Stimulated activated CD4-positive, alpha-beta T cell treated with anti-CD3 and anti-CD28 coated beads, Interleukin-2, amount 100 ng/mL, for 48 hours (primary cell): Measurements from ENCODE around the gene CRISPLD2.

Source experiments
- DNase-seq, 2 donors: peaks; one replicate each; pipeline ENCODE4 v3.0.0-alpha.2; 2020

Gene CRISPLD2

DNA sequence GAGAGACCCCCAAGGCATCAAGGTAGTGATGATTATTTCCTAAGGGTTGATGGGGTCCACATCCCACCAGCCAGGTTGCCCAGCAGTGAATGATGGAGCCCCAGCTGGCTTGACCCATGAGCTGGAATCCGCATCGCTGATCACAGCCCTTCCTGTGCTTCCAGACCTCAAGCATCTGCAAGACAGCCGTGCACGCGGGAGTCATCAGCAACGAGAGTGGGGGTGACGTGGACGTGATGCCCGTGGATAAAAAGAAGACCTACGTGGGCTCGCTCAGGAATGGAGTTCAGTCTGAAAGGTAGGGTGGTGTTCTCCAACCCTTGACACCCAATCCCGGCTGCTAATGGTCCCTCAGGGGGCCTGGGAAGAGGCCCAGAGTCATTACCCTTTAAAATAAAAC is 69.3 kb downstream of the CRISPLD2 start:
- no peak for DNase-seq

DNA sequence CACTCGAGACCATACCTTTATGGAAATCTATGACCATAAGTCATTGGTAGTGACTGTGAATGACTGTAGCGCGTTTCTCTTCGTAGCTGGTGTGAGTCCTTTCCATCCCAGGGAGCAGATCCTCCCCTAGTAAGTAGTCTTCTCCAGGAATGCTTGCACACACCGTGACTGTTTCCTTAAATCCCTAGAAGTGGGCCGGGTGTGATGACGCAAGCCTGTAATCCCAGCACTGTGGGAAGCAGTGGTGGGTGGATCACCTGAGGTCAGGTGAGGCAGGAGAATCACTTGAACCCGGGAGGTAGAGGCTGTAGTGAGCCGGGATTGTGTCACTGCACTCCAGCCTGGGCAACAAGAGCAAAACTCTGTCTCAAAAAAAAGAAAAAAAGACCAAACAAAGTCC is 70.6 kb downstream of the CRISPLD2 start:
- DNase-seq: no peak

DNA sequence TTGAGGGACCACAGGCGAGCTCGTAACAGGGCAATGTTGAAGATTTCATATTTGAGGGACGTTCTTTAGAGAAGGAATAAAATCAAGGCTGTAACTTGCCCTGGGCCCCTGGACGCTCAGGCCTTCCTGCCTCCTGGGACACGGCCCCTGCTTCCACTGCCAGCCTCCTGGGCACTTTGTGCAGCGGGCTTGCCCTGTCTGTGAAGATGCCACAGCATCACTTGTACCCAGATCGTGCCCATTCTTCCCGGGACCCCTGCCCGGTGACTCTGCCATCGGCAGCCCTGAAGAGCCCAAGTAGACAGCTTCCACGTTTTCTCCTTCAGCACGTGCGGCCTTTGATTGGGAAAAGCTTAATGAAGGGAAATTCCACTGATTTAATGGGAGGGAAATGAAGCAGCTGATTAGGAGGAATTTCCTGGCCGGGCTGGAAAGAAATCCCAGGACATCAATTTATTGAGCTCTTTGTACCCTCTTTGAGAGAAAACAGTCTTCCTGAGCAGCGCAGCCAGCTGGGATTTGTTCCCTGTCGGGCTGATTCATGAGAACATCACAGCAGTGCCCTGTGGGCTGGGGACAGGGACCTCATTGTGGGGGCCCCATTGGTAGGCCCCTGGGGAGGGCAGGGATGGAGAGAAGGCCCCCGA is 71.5 kb downstream of the CRISPLD2 start:
- DNase-seq: no peak

DNA sequence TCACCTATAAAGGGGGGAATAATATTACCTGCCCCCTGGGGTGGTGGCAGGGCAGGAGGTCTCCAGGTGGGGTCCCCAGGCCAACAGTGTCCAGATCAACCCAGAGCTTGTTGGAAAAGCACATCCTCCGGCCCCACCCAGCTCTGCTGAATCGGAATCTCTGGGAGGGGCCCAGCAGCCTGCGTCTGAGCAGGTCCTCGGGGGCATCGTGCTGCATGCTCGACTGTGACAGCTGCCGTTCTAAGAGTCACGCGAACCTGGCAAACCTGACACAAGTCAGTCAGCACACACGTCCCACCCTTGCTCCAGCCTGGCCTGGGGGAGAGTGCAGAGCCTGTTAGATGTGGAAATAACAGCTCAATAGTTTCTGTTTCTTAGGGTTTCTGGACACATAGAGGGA is 72.3 kb downstream of the CRISPLD2 start:
- no peak for DNase-seq

DNA sequence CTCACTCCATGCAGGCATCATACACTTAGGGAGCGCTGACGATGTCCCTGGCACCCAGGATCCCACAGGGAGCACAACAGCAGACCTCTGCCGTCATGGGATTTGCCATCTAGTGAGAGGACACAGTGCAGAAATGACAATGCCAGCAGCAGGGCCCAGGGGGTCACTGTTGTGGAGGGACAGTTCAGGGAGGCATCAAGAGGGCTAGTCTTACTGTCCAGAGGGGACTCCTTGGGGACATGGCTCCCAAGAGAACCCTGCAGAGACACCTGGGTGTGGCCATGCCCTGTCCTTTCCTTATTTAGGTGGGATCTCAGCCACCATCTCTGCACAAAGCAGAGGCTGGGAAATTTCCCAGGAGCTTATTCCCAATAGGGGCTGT is 73.7 kb downstream of the CRISPLD2 start:
- no peak for DNase-seq

DNA sequence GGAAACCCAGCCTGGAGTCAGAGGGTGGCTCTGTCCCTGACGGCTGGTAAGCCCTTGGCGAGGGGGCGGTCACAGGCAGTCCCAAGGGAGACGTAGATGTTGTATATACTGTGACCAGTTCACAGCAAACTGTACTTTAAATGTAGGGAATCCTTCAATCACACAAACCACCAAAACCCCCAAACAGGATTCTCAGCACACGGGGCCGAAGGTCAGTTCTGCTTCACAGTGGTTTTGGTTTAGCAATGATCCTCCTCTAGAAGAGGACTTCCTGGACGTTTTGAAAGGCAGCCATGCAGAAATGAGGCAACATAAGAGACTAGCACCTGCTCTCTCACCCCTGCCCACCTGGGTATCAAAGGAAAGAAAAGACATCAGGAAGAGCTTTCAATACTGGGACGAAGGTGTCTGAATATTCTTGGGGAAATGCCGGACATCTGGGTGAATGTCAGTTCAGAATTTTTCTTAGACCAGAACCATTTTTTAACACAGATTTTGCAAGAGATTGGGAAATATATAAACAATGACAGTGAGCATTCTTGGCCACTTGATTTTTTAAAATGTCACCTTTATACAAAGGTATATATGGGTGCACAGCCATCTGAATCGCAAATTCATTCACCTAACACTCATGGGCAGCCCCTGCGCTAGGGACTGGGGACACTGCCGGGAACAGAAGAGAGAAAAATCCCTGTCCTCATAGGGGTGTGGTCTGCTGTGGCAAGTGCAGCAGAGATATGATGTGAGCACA is 74.2 kb downstream of the CRISPLD2 start:
- no peak for DNase-seq

DNA sequence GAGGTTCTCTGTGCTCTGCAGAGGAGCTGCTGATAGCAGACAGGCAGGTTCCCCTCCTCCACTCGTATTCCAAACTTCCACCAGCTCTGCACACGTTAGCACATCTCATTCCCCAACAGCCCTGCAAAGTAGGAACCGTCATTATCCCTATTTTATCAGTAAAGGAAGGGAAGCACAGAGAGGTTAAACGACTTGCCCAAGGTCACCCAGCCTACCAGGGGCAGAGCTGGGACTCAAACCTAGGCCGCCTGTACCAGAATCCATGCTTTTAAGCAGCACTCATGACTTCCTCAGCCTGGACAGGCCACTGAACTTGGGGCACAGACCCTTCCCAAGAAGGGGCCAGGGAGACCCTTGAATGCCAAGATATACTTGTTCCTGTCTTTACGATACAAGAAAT is 75.2 kb downstream of the CRISPLD2 start:
- DNase-seq: no peak

DNA sequence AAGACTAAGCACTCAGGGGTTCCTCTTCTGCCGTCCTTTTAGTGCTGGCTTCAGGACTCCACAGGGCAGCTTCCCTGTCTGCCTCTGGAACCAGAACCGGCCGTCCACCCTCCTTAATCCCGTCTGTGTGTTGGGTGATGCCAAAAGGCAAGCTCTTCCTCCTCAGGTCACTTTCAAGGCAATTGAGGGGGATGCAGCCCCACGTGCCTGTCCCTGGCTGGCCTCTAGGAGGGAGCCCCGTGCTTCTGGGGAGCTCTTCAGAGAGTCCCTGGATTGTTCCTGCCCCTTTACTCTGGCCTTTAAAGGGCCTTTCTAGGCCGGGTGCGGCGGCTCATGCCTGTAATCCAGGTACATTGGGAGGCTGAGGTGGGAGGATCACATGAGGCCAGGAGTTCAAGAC is 77.1 kb downstream of the CRISPLD2 start:
- no peak for DNase-seq

DNA sequence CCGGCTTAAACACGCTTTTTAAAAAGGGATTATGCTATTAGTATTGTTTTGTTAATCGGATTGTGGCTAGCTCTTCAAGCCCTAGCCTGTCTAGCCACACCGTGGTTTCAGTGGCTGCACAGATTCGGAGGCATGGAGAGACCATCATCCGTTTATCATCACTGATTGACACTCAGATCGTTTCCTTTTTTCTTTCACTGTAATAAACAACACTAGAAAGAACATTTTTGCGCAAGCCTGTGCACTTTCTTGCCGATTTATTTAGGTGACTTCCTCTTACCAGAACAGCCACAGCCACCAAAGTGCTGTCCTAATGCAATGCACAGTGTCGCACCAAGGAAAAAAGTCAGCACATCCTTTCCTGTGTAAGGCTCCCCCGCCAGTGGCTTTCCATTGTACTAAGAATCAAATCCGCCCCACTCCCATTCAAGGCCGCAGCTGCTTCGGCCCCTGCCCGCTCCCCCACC is 78.2 kb downstream of the CRISPLD2 start:
- no peak for DNase-seq

DNA sequence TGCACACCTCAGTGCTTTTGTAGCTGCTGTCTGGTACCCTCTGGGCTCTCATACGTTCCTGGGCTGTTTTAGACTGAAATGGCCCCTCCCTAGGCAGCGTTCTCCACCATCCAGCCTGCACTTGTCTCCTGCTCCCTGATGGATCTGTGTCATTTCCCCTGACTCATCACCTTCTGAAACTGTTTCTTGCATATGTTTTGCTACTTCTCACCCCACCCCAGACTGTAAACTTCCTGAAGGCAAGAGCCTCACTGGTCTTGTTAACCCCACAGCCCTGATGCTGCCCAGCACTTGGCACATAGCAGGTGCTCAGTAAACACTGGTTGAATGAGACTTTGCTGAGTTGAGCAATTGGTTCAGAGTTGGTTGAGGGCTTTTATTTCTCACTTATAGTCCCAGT is 78.7 kb downstream of the CRISPLD2 start:
- DNase-seq: no peak

DNA sequence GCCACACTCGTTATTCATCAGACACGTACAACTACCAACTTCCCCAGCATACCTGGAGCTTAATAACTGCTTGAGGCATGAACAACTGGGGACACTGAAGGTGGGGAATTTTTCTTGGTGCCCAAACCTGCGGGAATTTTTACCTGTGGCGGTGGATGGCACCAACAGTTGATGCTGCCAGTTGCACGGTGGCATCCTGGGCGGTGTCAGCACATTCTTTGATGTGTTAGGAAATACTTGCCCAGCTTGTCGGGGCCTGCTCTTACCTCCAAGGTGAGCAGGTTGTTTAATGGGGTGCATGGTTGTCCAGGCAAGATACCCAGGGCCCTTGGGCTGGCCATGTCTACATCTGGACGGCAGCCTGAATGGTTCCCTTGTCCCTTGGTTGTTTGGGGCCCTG is 79.6 kb downstream of the CRISPLD2 start:
- DNase-seq: no peak

DNA sequence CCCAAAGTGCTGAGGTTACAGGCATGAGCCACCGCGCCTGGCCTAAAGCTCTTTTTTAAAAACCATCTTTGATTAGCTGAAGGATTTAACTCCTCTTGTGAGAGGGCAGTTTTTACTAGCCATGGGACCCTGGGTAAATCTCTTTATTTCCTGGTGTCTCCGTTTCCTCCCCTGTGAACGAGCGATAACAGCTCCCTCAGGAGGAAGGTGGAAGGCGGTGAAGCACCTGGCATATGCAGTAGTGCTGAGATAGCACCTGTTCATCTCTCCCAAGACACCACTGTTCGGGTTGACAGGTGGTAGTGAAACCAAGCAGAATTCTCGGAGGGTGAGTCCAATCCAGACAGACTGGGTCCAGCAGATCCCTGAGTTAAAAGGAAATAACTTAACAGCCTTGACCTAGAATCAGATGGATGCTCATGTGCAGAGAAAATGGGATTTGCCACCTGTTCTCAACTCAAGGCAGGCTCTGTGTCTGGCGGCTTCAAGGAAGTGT is 86.2 kb downstream of the CRISPLD2 start:
- no peak for DNase-seq

DNA sequence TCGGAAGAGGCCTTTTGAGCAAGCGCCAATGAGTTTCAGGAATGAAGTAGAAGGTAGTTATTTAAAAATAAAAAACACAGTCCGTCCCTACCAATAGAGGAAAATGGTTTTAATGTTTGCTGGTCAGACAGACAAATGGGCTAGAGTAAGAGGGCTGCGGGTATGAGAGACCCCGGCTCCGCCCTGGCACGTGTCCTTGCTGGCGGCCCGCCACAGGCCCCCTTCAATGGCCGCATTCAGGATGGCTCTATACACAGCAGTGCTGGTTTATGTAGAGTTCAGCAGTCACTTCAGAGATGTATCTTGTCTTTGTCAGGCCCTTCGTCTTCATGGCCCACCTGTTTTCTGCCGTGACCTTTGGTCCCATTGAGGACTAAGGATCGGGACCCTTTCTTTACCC is 87.3 kb downstream of the CRISPLD2 start:
- DNase-seq: no peak

DNA sequence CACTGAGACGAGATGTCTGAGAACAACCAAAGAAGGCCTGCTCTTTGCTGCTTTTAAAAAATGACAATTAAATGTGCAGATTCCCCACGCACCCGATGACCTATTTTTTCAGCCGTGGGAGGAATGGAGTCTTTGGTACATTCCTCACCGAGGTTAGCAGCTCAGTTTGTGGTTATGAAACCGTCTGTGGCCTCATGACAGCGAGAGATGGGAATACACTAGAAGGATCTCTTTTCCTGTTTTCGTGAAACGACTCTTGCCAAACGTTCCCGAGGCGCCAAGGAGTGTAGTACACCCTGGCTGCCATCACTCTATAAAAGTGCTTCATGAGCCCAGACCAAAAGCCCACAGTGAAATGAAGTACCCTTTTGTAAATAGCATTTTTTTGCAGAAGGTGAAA is 87.8 kb downstream of the CRISPLD2 start:
- no peak for DNase-seq

DNA sequence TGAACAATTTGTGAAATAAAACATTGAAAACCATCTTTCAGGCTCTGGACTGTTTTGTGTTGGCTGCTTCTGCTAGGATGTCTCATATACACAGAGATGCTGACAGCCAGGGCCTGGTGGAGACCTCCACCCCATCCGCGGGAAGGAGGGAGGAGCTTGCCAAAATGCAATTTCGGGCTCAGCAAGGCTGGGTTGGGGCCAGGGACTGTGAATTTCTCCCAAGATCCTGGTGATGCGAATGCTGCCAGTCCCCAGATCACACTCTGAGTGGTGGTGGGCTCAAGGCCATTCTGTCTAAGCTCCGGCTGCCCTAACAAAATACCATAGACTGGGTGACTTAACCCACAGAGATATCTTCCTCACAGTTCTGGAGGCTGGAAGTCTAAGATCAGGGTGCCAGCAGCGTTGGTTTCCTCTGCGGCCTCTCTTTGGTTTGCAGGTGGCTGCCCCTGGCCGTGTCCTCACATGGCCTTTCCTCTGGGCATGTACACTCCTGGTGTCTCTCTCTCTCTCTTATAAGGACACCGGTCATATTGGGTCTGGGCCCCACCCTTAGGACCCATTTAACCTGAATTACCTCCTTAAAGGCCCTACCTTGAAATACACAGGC is 89.8 kb downstream of the CRISPLD2 start:
- no peak for DNase-seq

DNA sequence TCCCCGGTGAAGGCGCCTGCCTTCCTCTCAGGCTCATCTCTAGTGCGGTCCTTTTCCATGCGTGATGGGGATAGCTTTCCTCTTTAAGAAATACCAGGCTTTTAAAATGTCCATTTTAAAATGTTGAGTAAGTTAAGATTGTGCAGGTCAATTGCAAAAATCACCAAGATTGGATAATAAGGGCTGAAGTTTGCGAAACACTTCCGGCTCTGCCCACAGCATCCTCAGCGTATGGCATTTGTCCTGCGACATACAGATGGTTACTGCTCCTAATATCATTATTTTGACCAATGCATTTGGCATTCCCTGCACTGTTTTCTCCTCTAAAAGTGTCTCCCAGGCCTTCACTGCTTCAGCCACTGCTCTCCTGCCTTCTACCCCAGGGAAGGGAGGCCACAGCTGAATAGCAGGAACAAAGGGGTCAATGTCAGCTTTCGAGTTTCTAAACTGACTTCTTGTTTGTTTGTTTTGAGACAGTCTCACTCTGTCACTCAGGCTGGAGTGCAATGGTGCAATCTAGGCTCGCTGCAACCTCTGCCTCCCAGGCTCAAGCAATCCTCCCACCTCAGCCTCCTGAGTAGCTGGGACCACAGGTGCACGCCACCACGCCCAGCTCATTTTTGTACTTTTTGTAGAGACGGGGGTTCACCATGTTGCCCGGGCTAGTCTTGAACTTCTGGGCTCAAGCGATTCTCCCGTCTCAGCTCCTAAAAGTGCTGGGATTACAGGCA is 91.9 kb downstream of the CRISPLD2 start:
- no peak for DNase-seq

DNA sequence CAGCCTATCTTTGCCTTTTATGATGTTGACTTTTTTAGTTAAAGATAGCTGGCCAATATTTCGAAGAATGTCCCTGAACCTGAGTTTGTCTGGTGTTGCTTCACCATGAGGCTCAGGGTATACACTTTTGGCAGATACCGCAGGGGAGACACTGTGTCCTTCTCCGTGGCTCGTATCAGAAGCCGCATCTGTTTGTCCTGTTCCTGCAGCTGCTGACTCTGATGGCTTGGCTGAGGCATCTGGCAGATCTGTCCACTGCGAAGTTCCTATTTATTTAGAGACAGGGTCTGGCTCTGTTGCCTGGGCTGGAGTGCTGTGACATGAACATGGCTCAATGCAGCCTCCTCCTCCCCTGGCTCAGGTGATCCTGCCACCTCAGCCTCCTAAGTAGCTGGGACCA is 93.5 kb downstream of the CRISPLD2 start:
- no peak for DNase-seq

DNA sequence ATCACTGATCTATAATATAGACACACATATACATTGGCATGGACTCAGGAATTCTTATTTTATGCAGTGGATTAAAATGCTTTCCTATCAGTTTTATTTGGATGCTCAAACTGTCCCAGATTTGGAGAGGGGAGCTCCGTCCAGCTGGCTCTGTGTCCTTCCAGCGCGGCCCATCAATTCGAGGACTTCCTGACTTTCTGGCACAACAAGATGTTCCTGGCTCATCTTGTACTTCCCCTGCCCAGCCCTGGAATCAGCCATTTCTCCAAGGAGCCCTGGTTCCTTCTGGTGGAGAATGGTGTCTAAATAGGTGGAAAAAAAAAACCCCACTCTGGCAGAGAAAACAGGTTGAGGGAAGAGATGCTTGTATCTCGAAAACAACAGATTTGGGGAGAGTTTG is 94.5 kb downstream of the CRISPLD2 start:
- DNase-seq: no peak

DNA sequence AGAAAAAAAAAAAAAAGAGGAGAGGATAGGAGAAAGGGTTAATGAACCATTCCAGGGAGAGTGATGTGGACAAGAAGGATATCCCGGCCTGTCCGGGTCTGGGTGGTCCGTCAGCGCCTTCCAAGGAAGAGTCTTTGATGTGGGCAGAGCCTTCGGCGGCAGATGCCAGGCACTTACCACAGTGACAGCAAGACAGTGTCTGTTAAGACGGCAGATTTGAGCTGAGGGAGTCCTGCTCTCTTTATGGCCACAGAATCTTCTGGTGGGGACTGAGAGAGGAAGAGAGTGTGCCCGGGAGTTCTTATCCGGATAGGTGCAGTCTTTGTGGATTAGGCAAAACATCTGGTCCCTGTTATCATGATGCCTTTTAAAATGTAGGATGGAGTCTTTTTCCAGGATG is 96.4 kb downstream of the CRISPLD2 start:
- no peak for DNase-seq

DNA sequence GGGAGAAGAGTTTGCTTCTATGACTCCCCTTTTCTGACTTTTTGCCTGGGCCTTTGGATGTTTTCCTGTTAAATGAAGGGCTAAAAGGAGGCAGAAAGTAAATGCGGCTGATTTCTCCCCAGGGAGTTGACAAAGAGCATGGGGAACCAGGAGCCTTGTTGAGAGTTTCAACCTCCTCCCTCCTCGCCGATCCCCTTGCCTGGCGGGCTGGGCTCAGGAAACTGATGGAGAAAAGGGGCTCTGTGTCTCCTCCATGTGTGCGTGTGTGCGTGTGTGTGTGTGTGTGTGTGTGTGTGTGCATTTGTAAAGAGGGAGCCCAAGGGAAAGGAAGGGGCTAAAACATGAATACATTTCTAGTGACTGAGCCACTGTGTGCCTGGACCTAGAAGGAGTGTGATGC is 97.1 kb downstream of the CRISPLD2 start:
- no peak for DNase-seq

DNA sequence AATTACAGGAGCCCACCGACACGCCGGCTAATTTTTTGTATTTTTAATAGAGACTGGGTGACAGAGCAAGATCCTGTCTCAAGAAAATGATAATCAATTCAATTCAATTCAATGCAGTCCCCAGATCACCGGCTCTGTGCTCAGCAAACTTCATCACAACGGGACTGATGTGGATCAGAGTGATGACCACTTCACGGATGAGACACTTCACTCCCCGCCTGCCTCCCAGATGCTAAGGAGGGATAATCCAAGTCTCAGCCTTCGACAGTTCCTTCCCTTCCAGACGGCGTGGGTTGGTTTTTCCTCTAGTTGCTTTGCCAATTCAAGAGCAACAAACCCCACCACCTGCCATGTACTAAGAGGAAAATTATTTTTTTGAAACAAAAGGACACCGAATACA is 97.7 kb downstream of the CRISPLD2 start:
- no peak for DNase-seq

DNA sequence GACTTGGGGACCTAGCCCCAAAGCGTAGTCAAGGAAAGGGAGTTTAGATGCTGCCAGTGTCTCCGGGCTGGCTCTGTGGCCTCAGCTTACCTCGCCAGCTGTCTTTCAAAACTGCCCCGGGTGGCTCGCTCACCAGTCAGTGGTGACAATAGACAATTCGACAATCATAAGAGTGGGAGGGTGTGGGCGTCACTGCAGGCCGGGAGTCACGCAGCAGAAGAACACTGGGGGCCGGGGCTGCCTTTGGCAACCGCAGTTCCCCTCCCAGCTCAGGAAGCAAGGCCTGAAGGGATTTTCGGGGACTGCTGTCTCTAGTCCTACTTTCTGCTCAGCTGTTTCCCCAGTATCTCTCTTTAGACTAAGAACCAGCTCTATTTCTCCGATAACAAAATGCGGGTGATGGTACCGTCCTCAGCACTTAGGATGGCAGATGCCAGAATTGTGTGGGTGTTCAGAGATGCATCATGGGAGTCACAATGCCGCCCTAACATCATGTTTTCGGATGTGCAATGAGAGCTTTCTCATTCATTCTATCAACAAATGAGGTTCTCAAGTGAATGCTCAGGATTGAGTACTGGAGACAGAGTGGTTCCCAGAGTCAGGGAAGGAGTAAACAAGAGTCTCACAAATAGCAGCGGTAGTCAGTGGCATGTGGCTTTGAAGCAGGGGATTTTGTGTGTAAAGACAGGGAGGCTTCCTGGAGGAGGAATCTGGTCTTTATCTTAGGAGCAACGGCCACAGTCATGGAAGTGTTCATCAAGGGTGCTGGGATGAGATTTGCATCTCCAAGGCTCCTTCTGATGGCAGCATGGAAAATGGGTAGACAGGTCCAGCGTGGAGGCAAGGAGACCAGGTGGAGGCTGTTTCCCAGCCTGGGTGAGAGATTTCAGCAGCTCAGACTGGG is 98.5 kb downstream of the CRISPLD2 start:
- no peak for DNase-seq
